Measurements from ENCODE around the gene HEATR9. TPM values are rescaled to one million over a fixed set of nuclear protein-coding genes. Genes with fewer than 3 reads are reported as not detected.

The HEATR9 gene
- total RNA-seq, 1 donor from 2014 or later, result not detected

DNA sequence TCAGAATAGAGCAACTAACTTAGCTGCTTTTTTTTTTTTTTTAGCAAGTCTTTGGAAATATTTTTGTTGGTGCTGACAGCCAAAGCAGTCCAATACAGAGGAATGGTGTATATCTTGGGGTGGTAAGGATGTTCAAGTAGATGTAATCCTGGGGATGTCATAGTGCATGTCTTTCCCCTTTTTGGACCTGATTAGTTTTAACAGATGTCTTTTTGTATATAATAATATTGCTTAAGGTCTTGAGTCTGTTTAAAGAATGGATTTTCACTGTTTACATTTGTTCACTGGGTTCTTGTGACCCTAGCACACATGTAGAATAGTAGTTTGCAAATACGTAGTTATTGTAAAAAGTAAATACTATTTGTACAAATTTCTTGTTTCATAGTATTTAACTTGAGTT is 51.5 kb downstream of the HEATR9 start:
- TF ChIP-seq, protein P1, sequence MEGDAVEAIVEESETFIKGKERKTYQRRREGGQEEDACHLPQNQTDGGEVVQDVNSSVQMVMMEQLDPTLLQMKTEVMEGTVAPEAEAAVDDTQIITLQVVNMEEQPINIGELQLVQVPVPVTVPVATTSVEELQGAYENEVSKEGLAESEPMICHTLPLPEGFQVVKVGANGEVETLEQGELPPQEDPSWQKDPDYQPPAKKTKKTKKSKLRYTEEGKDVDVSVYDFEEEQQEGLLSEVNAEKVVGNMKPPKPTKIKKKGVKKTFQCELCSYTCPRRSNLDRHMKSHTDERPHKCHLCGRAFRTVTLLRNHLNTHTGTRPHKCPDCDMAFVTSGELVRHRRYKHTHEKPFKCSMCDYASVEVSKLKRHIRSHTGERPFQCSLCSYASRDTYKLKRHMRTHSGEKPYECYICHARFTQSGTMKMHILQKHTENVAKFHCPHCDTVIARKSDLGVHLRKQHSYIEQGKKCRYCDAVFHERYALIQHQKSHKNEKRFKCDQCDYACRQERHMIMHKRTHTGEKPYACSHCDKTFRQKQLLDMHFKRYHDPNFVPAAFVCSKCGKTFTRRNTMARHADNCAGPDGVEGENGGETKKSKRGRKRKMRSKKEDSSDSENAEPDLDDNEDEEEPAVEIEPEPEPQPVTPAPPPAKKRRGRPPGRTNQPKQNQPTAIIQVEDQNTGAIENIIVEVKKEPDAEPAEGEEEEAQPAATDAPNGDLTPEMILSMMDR (IDR thresholded peaks at IDR 0.05), result no peak
- no peaks in the 10 kb centered on the region for H3K27me3 Mint-ChIP-seq (ENCODE audit: unreplicated experiment)
- no peak for DNase-seq (ENCODE audit: extremely low spot score, unreplicated experiment)
- H3K27ac Mint-ChIP-seq (ENCODE audit: unreplicated experiment), result no peak overlapping the region
- H3K9me3 Mint-ChIP-seq (ENCODE audit: unreplicated experiment), result no peaks in the 10 kb centered on the region
- H3K4me3 Mint-ChIP-seq (ENCODE audit: unreplicated experiment), result no peak overlapping the region
- H3K4me1 Mint-ChIP-seq (ENCODE audit: unreplicated experiment), result peaks cover 31% of the 10 kb centered on the region
- H3K36me3 Mint-ChIP-seq (ENCODE audit: unreplicated experiment), result peaks cover 27% of the 10 kb centered on the region

DNA sequence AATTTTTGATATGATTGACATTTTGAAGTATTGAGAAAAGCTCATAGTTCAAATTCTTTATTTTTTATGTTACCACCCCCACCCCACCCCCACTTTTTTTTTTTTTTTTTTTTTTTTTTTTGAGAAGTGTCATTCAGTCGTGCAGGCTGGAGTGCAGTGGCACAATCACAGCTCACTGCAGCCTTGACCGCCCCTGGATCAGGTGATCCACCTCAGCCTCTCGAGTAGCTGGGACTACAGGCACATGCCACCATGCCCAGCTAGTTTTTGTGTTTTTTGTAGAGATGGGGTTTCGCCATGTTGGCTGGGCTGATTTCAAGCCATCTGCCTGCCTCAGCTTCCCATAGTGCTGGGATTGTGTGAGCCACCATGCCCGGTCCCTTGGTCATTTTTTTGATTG is 52.0 kb downstream of the HEATR9 start:
- Mint-ChIP-seq H3K27ac (ENCODE audit: unreplicated experiment) (no peak overlapping the region), H3K9me3 (ENCODE audit: unreplicated experiment) (no peaks in the 10 kb centered on the region), H3K27me3 (ENCODE audit: unreplicated experiment) (no peaks in the 10 kb centered on the region), H3K4me3 (ENCODE audit: unreplicated experiment) (no peak overlapping the region), H3K4me1 (ENCODE audit: unreplicated experiment) (peaks cover 34% of the 10 kb centered on the region), H3K36me3 (ENCODE audit: unreplicated experiment) (peaks cover 25% of the 10 kb centered on the region)
- TF ChIP-seq, protein P1 (IDR thresholded peaks at IDR 0.05), result no peak
- DNase-seq (ENCODE audit: extremely low spot score, unreplicated experiment), result no peak

GRCh38 chr17:35812456-35812855 is 56.2 kb downstream of the HEATR9 start:
- Mint-ChIP-seq H3K27ac (ENCODE audit: unreplicated experiment) (no peak overlapping the region), H3K4me1 (ENCODE audit: unreplicated experiment) (peaks cover 63% of the 10 kb centered on the region), H3K36me3 (ENCODE audit: unreplicated experiment) (peaks cover 6% of the 10 kb centered on the region), H3K4me3 (ENCODE audit: unreplicated experiment) (no peak overlapping the region), H3K9me3 (ENCODE audit: unreplicated experiment) (no peaks in the 10 kb centered on the region), H3K27me3 (ENCODE audit: unreplicated experiment) (no peaks in the 10 kb centered on the region)
- DNase-seq (ENCODE audit: extremely low spot score, unreplicated experiment), result no peak
- TF ChIP-seq, protein P1 (IDR thresholded peaks at IDR 0.05), result no peak

DNA sequence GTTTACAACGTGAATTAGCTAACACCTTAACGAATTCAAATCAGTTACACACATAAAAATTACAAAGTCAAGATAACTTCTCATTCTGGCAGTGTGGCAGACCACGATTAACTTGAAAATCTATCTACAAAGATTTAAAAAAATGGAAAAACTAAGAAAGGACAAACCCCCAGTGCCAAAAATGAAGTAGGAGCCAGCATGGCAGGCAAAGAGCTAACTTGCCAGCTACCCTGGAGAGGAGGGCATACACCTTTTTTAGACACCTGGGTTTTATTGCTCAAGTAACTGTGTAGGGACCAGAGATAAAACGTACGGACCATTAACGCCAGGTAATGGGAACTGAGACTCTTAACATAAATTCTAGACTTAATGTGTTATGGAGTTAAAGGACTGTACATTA is 56.9 kb downstream of the HEATR9 start:
- H3K36me3 Mint-ChIP-seq (ENCODE audit: unreplicated experiment), result peaks cover 4% of the 10 kb centered on the region
- H3K4me3 Mint-ChIP-seq (ENCODE audit: unreplicated experiment), result no peak overlapping the region
- peaks cover 70% of the 10 kb centered on the region for H3K4me1 Mint-ChIP-seq (ENCODE audit: unreplicated experiment)
- H3K27me3 Mint-ChIP-seq (ENCODE audit: unreplicated experiment), result no peaks in the 10 kb centered on the region
- no peak for DNase-seq (ENCODE audit: extremely low spot score, unreplicated experiment)
- TF ChIP-seq, protein P1 (IDR thresholded peaks at IDR 0.05), result no peak
- no peaks in the 10 kb centered on the region for H3K9me3 Mint-ChIP-seq (ENCODE audit: unreplicated experiment)
- no peak overlapping the region for H3K27ac Mint-ChIP-seq (ENCODE audit: unreplicated experiment)

- DNase-seq (ENCODE audit: extremely low spot score, unreplicated experiment), result no peak
- Mint-ChIP-seq H3K36me3 (ENCODE audit: unreplicated experiment) (peaks cover 2% of the 10 kb centered on the region), H3K27ac (ENCODE audit: unreplicated experiment) (peak overlapping the region; percentile 99), H3K9me3 (ENCODE audit: unreplicated experiment) (no peaks in the 10 kb centered on the region), H3K4me1 (ENCODE audit: unreplicated experiment) (peaks cover 66% of the 10 kb centered on the region), H3K27me3 (ENCODE audit: unreplicated experiment) (no peaks in the 10 kb centered on the region), H3K4me3 (ENCODE audit: unreplicated experiment) (peak overlapping the region; percentile 86)
- TF ChIP-seq, protein P1 (IDR thresholded peaks at IDR 0.05), result no peak
These were observed 58.7 kb downstream of the HEATR9 start for GRCh38 chr17:35809855-35810461.

Data from osteocyte (in vitro differentiated cells).